HG02798 (cell line): ENCODE measurements around the gene CSMD2.

ENCODE experiments used
- ATAC-seq: cut with Tn5 transposase; IDR thresholded peaks from one replicate; pipeline ENCODE4 v1.9.1; 2021; ENCODE audit warnings: mild to moderate bottlenecking; ENCODE audit not compliant: unreplicated experiment, poor library complexity

Gene CSMD2

DNA sequence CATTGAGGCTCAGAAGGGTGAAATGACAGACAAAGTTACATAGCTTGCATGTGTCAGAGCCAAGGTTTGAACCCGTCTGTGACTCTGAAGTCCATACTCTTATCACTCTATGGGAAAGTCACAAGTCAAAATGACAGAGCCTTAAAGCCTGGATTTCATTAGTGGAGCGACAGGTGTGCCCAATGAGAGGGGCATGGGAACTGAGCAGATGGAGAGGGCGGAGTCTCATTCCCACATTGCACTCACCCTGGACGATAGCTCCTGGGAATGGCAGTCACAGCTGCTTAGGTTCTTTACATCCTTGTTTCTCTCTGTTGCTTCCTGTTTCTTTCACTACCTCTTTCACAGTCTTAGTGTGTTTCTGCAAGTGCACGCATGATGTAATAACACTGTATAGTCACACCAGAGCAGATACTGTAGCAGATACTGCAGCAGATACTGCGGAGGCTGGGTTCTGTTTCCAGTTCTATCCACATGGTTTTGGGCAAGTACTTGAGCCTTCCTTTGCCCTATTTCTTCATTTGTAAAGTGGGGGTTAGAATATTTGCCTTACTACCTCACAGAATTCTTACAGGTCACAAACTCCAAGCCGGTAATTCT is 565.4 kb downstream of the CSMD2 start:
- no peak for ATAC-seq

DNA sequence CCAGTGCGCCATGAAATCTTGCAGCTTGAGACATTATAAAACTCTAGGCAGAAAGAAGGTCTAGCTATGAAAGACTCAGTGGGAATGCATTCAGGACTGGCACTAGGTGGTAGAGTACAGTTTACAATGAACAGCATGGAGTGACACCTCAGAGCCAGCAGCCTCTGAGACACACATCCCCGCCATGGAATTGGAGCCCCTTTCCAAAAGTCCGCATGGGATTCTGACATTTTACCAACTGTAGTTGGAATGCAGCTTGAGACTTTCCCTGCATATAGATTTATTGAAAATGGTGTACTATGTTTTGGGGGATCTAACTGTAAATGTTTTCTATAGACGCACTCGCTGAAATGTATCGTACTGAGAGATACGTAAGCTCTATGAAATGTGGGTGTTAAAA is 576.3 kb downstream of the CSMD2 start:
- no peak for ATAC-seq

DNA sequence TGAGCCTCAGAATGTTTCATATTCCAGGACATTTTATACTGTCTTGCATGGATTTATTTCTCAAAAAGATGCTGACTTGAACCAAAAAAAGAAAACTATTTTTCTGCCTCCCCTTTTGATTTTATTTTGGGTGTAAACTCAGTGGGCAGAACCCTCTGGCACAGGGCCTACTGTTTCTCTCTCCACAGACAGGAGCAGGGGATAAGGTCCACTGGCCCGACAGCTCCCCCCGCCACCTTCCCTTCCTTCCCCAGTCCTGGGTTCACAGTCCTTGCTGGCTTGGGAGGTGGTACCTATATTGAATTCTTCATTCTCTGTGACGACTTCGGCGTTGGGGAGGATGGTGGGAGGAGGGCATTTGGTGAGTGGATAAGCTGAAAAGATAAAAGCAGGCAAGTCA is 578.2 kb downstream of the CSMD2 start:
- no peak for ATAC-seq

DNA sequence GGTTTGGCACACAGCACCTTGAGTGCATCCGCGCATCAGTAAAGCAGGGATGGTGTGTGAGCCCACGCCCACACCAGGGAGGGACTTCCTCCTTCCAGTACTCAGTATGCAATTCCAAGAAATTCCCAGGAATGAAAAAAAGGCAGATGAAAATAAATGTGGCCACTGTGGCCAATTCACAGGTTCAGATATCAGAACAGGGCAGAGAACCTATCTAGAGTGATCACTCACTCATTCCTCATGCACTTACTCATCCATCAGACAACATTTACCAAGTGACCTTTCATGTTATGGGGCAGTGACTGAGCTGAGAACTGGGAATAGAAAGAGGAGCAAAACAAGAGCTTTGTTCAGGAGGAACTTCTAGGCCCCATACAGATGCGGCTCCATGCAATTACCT is 578.9 kb downstream of the CSMD2 start:
- no peak for ATAC-seq

DNA sequence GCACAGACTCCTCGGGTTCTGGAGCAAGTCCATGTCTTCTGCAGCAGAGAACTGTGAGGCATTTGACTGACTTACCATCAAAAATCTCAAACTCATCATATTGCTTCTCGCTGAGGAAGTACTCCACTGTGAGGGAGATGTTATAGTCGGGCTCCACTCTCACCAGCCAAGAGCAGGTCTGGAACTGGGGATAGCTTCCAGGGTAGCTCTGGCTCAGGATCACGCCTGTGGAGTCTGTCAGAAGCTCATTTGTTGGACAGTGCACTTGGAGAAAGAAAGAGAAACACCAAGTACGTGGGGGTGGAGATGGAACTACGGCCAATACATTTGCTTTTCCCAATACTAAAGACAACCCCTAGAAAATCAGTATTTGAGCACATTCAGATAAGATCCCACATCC is 581.5 kb downstream of the CSMD2 start:
- ATAC-seq, result no peak

DNA sequence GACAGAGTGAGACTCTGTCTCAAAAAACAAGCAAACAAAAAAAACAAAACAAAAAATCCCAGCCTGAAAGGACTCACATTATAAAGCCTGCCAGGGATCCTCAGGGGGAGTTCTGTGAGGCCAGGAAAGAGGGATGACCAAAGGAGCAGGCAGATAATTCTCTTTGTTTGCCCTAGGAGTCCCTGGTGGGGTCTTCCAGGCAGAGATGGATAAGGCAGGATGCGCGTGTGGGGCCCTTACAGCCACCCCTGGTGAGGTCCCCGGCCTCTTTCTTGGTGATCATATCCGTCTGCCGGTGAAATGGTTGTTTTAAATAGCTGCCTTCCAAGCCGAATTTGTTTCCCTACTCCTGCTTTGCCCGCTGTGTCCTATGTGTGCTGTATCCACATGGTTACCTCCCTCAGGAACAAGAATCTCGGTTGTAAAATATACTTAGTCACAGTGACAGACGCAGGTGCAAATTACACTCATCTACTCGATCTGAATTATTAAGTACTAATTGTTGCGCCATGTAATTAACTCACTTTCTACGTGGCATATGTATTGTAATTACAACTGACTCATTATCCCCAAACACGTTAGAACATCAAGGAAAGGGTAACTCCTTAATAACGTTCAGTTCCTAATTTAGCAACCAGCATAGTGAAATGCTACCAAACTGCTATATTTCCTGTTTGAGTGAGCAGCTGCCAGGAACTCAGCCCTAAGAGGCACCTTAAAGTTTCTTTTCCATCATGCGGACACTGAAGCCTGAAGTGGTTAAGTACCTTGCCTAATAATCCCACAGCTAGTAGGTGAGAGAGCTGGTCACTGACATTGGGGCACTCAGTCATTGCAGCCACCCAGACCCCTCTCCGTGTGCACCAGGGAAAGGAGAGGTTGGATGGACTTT is 586.2 kb downstream of the CSMD2 start:
- ATAC-seq, result no peak

DNA sequence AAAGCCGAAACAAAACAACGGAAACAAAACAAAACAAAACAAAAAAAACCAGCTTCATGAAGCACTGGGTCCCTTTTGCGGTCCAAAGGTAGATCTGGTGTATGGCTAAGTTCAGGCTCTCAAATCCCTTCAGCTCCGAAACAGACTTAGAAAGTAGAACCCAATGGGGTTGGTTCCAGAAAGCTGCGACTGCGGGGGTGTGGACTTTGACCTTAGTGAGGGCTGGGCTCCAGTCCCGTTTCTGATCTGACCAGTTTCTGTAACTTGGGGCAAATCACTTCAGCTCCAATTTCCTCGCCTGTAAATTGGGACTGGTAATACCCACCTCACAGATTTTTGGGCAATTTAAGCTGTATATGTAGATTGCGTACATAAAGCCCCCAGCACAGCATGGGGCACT is 587.4 kb downstream of the CSMD2 start:
- no peak for ATAC-seq

DNA sequence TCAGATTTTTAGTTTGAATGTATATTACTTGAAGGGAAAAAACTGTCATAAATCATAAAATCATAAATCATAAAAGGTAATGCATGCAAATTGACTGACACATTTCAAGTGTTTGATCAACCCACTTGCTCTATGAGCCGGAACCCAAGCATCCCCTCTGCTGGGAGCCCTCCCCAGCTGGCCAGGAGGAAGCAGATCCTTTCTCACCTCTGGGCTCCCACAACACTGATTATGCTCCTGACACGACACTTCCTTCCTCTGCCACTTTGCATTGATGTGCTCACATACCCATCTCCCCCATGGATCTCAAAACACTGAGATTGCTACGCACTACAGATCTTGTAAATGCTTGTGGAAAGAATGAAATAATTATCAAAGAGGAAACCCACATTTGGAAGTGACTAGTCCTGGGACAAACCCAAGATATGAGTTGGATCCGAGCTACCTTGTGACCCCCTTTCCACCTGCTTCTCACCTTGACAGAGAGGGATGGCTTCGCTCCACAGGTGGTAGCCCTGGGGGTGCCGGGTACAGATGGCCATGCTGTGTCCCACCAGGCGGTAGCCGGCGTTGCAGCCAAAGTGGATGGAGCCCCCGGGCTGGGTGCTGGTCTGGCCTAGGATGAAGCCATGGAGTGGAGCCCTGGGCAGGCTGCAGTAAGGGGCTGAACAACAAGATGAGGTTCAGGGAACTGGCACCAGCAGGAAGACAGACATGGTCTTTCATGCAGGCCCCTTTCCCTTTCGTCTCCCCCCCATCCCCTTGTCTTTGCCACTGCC is 588.0 kb downstream of the CSMD2 start:
- no peak for ATAC-seq

DNA sequence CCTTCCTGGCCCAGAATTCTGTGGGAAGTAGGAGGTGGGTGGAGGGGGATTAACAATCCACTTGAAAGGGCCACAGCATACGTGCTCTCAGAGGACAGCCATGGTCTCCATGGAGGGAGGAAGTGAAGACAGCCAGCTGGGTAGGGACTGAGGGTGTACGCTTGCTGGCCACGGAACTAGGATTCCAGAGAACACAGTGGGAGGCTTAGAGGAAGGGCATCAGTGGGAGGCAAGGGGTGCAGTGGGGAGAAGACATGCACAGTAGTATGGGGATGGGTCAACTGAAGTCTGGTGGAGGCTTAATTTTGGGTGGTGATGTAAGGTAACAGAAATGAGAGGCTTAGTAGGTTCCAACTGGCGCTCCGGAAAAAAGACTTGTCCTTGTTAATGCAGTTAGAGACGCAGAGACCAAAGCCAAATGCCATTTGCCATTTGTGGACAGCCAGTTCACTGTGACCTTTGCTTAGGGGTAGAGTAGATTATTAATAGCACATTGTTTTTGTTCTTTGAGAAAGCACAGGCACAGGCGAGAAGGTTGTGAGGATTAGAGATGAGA is 589.6 kb downstream of the CSMD2 start:
- no peak for ATAC-seq

DNA sequence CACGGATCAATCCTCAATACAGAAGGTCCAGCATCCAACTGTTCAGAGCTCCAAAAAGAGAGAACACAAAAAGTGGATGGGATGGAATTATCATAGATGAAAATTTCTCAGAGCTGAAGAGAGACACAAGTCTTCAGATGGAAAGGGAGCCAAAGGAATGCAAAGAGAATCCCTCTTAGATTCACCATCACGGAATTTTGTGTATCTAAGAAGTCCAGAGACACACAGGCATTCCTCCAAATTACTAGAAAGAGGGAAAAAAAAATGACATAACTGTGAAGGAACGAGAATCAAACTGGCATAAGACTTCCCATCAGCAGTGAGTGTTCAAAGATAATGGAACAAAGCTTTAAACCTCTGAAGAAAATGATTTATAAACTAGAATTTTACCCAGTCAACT is 591.4 kb downstream of the CSMD2 start:
- ATAC-seq, result no peak

DNA sequence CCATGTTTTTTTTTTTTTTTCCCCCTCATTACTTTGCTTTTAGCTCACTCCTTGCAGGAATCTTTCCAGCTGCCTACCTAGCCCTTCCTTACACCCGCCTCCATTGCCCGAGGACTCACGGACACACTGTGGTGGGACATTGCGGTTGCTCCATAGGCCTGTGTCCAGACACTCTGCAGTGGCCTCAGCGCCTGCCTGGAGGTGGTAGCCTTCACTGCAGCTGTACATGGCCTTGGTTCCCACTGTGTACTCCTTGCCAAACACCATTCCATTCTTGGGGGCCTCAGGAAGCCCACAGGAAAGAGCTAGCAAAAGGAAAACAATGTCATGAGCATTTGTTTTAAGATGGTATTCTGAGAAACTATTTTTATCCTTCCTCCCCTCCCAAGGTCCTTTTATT is 592.6 kb downstream of the CSMD2 start:
- ATAC-seq, result no peak

DNA sequence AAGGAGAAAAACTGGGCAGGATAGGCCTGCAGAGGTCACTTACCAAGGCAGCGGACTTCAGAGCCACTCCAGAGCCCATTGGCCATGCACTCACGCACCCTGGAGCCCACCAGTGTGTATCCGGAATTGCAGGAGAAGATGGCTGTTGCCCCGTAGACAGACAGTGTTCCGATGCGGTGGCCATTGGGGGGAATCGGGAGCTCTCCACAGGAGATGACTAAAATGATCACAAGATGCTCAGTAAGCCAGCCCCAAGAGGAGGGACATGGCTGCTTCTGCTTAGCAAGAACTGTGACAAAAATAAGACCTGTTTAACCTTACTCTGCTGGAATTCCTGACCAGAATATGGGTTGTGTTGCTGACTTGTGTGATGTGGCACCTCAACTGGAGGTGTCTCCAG is 595.7 kb downstream of the CSMD2 start:
- no peak for ATAC-seq

DNA sequence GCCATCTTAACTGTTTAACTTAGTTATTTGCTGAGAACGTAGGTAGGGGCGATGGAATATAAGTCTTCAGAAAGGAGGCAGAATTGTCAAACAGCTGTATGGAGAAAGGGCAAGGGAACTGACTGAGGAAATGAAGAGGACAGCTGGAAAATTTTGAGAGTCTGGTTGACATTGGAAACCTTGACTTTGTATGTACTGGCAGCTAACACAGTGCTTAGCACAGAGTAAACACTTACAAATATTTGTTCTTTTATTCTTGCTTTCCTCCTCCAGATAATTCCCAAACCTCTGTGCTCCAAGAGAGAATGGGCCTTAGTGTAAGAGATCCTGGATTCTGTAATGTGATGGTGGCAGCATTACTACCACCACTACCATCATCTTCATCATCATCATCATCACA is 601.3 kb downstream of the CSMD2 start:
- ATAC-seq, result no peak

DNA sequence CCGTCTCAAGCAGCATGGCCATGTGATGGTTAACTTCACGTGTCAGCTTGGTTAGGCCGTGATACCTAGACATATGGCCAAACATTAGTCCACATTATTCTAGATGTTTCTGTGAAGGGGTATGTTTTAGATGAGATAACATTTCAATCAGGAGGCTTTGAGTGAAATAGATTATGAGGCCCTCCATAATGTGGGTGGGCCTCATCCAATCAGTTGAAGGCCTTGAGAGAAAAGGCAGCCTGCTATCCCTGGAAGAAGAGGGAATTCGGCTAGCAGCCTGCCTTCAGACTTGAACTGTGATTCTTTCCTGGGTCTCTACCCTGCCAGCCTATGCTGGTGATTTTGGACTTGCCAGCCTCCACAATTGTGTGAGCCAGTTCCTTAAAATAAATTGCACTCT is 602.5 kb downstream of the CSMD2 start:
- ATAC-seq, result no peak

DNA sequence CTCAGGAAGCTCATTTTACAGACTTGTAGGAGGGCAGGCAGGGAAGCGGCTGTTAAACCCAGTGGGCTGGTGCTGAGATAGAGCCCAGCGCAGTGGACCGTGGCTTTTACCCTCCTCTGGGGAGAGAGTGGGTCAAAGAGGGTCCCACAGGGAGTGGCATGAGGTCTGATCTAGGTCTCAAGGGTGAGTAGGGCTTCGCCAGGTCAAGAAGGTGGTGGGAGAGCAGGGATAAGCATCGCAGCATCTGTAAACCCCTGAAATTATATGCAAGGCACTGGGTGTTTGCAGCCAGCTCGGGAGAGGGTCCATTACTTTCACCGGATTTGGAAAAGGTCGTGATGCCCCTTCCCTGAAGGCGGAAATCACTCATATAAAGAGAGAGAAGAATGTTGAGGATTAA is 603.5 kb downstream of the CSMD2 start:
- ATAC-seq, result no peak

DNA sequence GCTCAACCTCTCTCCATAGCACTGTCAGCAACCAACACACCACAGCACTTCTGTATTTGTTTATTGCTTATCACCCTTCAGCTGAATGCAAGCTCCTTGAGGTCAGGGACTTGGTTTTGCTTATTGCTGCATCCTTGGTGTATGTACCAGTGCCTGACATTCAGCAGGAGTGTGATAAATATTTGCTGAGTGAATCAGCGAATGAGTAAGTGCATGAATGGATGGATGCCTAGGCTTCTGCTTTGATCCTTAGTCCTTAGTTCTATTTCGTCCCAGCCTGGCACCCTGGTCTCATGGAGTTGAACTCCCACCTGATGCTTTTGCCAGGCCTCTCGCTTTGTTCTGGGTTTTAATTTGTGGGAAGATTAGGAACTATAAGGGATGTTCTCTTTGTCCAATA is 604.4 kb downstream of the CSMD2 start:
- ATAC-seq, result no peak

DNA sequence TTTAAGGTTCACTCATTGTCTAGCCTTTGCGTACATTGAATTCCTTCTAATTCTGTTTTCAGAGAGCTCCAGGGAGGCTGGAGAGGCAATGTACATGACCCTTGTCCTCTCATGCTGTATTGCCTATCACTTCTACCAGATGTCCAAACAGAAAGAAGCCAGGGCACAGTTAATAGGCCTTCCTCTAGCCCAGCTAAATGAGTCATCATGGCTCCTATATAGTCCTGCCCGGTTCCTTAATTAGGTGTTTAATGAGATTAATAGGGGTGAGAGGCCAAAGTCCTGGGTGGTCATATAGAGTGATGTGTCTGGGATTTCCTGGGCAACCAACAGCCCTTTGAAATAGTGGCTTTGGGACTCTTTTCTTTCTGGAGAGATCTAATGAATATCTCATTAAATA is 616.3 kb downstream of the CSMD2 start:
- ATAC-seq, result no peak

DNA sequence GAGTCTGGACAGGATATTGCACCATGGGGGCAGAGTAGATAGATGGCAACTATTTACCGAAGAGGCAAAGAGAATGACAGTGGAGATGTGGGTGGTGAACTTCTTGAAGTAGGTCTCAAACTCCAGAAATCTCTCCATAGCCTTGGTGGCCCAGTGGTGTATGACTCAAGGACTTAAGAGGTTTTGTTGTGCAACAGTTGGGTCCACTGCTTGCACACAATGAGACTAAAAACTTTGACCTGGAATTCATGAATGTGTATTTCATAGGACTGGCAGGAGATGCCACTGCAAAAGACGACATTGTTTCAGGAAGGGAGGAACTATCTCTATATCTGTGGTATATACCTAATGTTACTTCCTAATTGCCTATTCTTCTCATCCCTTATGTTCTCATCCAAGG is 616.7 kb downstream of the CSMD2 start:
- ATAC-seq, result no peak

DNA sequence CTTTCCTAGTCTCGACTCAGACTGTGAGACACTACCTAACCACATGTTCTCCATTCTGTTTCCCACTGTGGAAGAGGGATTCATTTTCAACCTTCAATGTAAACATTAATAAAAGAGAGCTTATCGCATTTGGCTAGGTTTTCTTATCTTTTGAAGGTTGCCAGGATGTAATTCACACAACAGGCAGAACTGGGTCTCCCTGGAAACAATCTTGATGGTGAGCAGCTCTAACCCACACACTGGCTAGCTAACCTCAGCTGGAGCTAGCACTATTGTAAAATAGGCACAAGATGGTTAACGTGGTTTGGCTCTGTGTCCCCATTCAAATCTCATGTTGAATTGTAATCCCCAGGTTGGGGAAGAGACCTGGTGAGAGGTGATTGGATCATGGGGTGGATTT is 617.5 kb downstream of the CSMD2 start:
- ATAC-seq, result no peak

DNA sequence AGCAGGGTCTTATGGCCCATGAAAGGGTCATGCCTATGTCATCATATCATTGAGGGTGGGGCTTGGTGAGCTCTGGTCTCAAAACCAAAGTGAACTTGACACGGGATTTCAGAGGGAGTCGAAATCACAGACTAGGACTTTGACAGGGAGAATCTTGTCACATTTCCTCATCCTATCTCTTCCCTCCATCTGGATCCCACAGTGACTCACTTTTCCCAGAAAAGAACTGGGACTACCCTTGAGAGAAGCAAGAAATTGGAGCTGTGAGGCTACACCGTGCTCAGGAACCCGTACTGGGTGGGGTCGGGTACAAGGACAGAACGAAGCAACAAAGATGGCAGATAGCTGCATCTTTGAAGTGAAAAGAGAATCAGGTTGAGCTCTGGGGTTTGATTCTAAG is 623.1 kb downstream of the CSMD2 start:
- ATAC-seq, result no peak

DNA sequence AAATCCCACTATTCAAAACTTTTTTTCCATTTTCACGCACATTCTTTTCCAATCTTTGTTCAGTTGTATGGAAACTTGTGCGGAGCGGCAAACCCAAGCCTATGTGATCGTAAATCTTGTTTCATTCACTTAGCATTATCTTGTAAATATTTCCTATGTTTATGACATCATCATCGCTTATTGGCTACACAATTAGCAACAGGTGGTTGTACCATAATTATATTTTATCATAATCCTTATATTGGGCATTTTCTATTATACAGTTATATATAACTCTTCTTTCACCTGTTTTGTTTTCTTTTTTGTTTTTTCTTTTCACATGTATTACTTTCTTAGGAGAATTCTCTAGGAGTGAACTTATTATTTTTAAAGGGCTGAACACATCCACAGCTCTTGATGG is 627.1 kb downstream of the CSMD2 start:
- no peak for ATAC-seq
